OCI-LY3 (cell line): ENCODE results near the gene SOCS7.
A peak's percentile ranks its signal among the peaks of the same experiment; 100 is the strongest.

Experiments
- H2AFZ ChIP-seq: fragments of 200-600, 300-600 bp; shearing (Covaris generic); 2 replicates; pipeline ENCODE4 v1.6.0; 2014; ENCODE audit warnings: antibody characterized with exemption, low read depth, low read length
- H3K27ac ChIP-seq: fragments of 200-600, 300-600 bp; sonication (generic); 2 replicates; pipeline ENCODE4 v1.5.1; 2014; ENCODE audit warnings: mild to moderate bottlenecking, low read length, moderate library complexity, mixed read lengths
- H3K27me3 ChIP-seq: fragments of 200-600, 300-600 bp; sonication (generic); 2 replicates; pipeline ENCODE4 v1.6.1; 2014; ENCODE audit warnings: low read depth, low read length, mixed read lengths
- H3K36me3 ChIP-seq: fragments of 200-600, 300-600 bp; sonication (generic); replicated peaks from 2 replicates; pipeline ENCODE3; 2014; ENCODE audit warnings: low read depth, low read length, mixed read lengths
- H3K4me1 ChIP-seq: fragments of 300-600, 200-600 bp; sonication (generic); 2 replicates; pipeline ENCODE4 v1.6.1; 2014; ENCODE audit warnings: low read length, mixed read lengths
- H3K4me2 ChIP-seq: fragments of 200-600, 300-600 bp; sonication (generic); 2 replicates; pipeline ENCODE4 v1.6.1; 2014; ENCODE audit warnings: low read length, mixed read lengths
- H3K4me3 ChIP-seq: fragments of 300-600, 200-600 bp; sonication (generic); 2 replicates; pipeline ENCODE4 v1.5.1; 2014; ENCODE audit warnings: antibody characterized with exemption, mild to moderate bottlenecking, low read length, moderate library complexity
- H3K79me2 ChIP-seq: fragments of 300-600, 200-600 bp; shearing (Covaris generic); 2 replicates; pipeline ENCODE4 v1.6.1; 2014; ENCODE audit warnings: mild to moderate bottlenecking, low read length, mixed read lengths
- H3K9ac ChIP-seq: fragments of 300-600, 200-600 bp; shearing (Covaris generic); 2 replicates; pipeline ENCODE4 v1.6.0; 2014; ENCODE audit warnings: mild to moderate bottlenecking, low read length, moderate library complexity
- H3K9me3 ChIP-seq: fragments of 200-600, 300-600 bp; shearing (Covaris generic); 2 replicates; pipeline ENCODE4 v1.6.1; 2014; ENCODE audit warnings: low read length, mixed read lengths; ENCODE audit not compliant: insufficient read depth
- H4K20me1 ChIP-seq: fragments of 200-600, 300-600 bp; sonication (generic); 2 replicates; pipeline ENCODE4 v1.6.1; 2016; ENCODE audit warnings: low read length, mixed read lengths; ENCODE audit not compliant: insufficient read depth
- EZH2phosphoT487 ChIP-seq: fragments of 200-600 bp; shearing (Covaris generic); IDR thresholded peaks from 2 replicates; pipeline ENCODE4 v1.6.1; 2018; ENCODE audit warnings: antibody characterized with exemption, mixed run types, low read depth
- TF ChIP-seq, protein P1 (sequence below): fragments of 200-600, 300-600 bp; sonication (generic); IDR thresholded peaks from 2 replicates; pipeline ENCODE4 v1.5.1; 2014; ENCODE audit warnings: antibody characterized with exemption, low read length, low read depth

SOCS7 gene, protein sequence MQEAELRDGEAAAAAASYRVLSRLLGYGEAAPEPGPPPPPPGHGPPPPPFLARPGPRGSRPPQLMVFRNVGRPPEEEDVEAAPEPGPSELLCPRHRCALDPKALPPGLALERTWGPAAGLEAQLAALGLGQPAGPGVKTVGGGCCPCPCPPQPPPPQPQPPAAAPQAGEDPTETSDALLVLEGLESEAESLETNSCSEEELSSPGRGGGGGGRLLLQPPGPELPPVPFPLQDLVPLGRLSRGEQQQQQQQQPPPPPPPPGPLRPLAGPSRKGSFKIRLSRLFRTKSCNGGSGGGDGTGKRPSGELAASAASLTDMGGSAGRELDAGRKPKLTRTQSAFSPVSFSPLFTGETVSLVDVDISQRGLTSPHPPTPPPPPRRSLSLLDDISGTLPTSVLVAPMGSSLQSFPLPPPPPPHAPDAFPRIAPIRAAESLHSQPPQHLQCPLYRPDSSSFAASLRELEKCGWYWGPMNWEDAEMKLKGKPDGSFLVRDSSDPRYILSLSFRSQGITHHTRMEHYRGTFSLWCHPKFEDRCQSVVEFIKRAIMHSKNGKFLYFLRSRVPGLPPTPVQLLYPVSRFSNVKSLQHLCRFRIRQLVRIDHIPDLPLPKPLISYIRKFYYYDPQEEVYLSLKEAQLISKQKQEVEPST

DNA sequence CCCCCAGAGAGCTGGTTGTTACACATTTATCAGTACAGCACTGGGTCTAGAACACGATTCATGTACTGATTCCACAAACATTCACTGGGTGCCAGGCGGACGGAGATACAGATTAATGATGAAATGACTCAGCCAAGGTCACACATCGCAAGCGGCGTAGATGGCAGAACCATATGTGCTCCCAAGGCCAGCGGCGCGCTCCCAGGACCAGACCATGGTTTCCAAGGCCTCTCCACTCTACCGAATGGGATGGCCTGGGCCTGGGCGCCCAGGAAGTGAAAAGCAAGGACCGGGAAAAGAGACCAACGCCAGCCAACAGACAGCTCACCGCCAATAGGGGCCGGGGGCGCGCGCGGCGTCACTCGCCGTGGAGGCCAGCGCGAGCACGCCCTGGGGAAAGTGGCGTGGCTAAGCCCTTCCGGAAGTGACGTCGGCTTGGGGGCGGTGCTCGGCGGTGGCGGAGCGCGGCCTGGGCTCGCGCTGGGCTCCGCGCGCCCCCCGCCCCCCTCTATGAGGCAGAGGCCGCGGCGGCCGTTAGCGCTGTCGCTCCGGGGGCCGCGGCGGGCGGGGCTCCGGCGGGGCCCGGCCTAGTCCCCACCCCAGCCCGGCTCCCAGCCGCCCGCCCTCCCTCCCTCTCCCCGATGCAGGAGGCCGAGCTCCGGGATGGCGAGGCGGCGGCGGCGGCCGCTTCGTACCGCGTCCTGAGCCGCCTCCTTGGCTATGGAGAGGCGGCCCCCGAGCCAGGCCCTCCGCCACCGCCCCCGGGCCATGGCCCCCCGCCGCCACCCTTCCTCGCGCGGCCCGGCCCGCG, at the start of gene SOCS7:
SOCS7 (plus strand) TSS at position 433 of the 811 bp plus-strand sequence; CDS start at position 642, 209 bp downstream.
- peak within 1 kb of the TSS; percentile 47 for H3K27ac ChIP-seq
- peaks cover 20% of the 10 kb centered on the region for H4K20me1 ChIP-seq
- H3K9ac ChIP-seq, result peak within 1 kb of the TSS; percentile 82
- peak within 1 kb of the TSS; percentile 95 for H3K4me2 ChIP-seq
- H3K4me1 ChIP-seq, result peaks cover 18% of the 10 kb centered on the region
- H3K4me3 ChIP-seq, result peak within 1 kb of the TSS; percentile 84
- H3K79me2 ChIP-seq, result peaks cover 31% of the 10 kb centered on the region
- H3K27me3 ChIP-seq, result no peaks in the 10 kb centered on the region
- H3K9me3 ChIP-seq, result no peaks in the 10 kb centered on the region
- H3K36me3 ChIP-seq, result no peaks in the 10 kb centered on the region
- H2AFZ ChIP-seq, result peak within 1 kb of the TSS; percentile 77
- TF ChIP-seq EZH2phosphoT487, result no peak
- TF ChIP-seq, protein P1, sequence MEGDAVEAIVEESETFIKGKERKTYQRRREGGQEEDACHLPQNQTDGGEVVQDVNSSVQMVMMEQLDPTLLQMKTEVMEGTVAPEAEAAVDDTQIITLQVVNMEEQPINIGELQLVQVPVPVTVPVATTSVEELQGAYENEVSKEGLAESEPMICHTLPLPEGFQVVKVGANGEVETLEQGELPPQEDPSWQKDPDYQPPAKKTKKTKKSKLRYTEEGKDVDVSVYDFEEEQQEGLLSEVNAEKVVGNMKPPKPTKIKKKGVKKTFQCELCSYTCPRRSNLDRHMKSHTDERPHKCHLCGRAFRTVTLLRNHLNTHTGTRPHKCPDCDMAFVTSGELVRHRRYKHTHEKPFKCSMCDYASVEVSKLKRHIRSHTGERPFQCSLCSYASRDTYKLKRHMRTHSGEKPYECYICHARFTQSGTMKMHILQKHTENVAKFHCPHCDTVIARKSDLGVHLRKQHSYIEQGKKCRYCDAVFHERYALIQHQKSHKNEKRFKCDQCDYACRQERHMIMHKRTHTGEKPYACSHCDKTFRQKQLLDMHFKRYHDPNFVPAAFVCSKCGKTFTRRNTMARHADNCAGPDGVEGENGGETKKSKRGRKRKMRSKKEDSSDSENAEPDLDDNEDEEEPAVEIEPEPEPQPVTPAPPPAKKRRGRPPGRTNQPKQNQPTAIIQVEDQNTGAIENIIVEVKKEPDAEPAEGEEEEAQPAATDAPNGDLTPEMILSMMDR, result no peak

DNA sequence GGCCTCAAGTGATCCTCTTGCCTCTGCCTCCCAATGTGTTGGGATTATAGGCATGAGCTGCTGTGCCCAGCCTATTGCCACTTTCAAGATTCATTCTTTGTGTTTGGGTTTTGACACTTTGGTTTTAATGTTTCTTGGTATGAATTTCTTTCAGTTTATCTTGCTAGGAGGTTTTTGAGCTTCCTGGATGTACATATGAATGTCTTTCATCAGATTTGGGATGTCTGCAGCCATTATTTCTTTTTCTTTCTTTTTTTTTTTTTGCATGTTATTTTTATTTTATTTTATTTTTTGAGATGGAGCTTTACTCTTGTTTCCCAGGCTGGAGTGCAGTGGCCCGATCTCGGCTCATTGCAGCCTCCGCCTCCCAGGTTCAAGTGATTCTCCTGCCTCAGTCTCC, 36.1 kb upstream of the SOCS7 start:
- H3K9me3 ChIP-seq, result no peaks in the 10 kb centered on the region
- no peak overlapping the region for H3K4me3 ChIP-seq
- no peaks in the 10 kb centered on the region for H3K4me1 ChIP-seq
- H3K9ac ChIP-seq, result no peak overlapping the region
- no peak overlapping the region for H3K27ac ChIP-seq
- H2AFZ ChIP-seq, result no peak overlapping the region
- no peaks in the 10 kb centered on the region for H4K20me1 ChIP-seq
- no peak overlapping the region for H3K4me2 ChIP-seq
- TF ChIP-seq EZH2phosphoT487, result no peak
- TF ChIP-seq, protein P1, result no peak
- H3K79me2 ChIP-seq, result no peaks in the 10 kb centered on the region
- H3K36me3 ChIP-seq, result peaks cover 10% of the 10 kb centered on the region
- no peaks in the 10 kb centered on the region for H3K27me3 ChIP-seq

DNA sequence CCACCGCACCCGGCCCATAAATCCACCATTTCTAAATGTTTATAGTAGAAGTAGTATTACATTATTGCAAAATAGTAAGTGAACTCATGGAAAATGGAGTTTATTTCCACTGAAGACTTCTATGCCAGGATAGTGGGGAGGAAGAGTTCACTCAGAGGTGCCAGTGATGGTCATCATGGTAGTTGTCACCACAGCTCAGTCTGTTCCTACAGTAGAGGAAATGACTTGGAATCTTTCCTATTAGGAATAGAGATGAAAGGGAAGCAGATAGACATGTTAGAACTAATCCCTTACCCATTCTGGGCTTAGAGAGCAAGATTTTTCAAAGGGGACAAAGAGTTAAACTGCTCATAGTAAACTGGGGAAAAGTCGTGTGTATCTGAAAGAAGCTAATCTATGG, 34.6 kb upstream of the SOCS7 start:
- no peak overlapping the region for H3K27ac ChIP-seq
- no peaks in the 10 kb centered on the region for H3K27me3 ChIP-seq
- no peak overlapping the region for H3K9ac ChIP-seq
- H3K4me1 ChIP-seq, result no peaks in the 10 kb centered on the region
- H3K4me2 ChIP-seq, result no peak overlapping the region
- H2AFZ ChIP-seq, result no peak overlapping the region
- H4K20me1 ChIP-seq, result no peaks in the 10 kb centered on the region
- H3K36me3 ChIP-seq, result peaks cover 10% of the 10 kb centered on the region
- no peaks in the 10 kb centered on the region for H3K79me2 ChIP-seq
- TF ChIP-seq, protein P1, result no peak
- TF ChIP-seq EZH2phosphoT487, result no peak
- no peaks in the 10 kb centered on the region for H3K9me3 ChIP-seq
- no peak overlapping the region for H3K4me3 ChIP-seq

DNA sequence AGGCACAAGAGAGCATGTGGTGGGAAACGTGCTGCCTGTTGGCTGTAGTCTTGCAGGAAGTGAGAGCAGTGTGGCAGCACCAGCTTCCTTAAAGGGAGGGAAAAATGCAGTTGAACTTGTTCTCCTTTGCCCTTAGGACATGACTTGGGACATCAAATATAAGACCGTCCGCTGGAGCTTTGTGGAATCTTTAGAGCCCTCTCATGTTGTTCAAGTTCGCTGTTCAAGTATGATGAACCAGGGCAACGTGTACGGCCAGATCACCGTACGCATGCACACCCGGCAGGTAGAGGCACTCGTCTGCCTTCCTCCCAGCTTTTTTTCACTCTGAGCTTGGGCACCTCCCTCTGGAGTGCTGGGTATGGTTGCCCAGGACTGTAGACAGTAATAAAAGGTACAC, 31.2 kb upstream of the SOCS7 start:
- no peaks in the 10 kb centered on the region for H4K20me1 ChIP-seq
- H3K27ac ChIP-seq, result no peak overlapping the region
- H3K4me1 ChIP-seq, result no peaks in the 10 kb centered on the region
- no peaks in the 10 kb centered on the region for H3K79me2 ChIP-seq
- H3K9me3 ChIP-seq, result no peaks in the 10 kb centered on the region
- no peak overlapping the region for H3K4me3 ChIP-seq
- peaks cover 20% of the 10 kb centered on the region for H3K36me3 ChIP-seq
- no peak overlapping the region for H3K4me2 ChIP-seq
- H3K9ac ChIP-seq, result no peak overlapping the region
- H2AFZ ChIP-seq, result no peak overlapping the region
- no peak for TF ChIP-seq EZH2phosphoT487
- TF ChIP-seq, protein P1, result no peak
- H3K27me3 ChIP-seq, result no peaks in the 10 kb centered on the region
